Choroid plexus epithelial cell (primary cell): ENCODE results near the gene SMG6.

ENCODE experiments used
- DNase-seq: peaks from one replicate; pipeline ENCODE4 v3.0.0-alpha.2; 2010; ENCODE audit warnings: low read depth
- H3K4me3 ChIP-seq: 2 replicates; pipeline ENCODE4 v1.5.1; 2011; ENCODE audit warnings: low read depth, mild to moderate bottlenecking, control low read depth, low read length, moderate library complexity
- CTCF ChIP-seq: conservative IDR thresholded peaks from 2 replicates; pipeline ENCODE4 v1.5.1; 2011; ENCODE audit warnings: low read depth, mild to moderate bottlenecking, control low read depth, inconsistent platforms, low read length, moderate library complexity

Gene SMG6

GRCh38 chr17:2222301-2222700 is 81.3 kb downstream of the SMG6 start:
- peak; percentile 84 for DNase-seq
- no peak for TF ChIP-seq CTCF
- H3K4me3 ChIP-seq: no peak overlapping the region

DNA sequence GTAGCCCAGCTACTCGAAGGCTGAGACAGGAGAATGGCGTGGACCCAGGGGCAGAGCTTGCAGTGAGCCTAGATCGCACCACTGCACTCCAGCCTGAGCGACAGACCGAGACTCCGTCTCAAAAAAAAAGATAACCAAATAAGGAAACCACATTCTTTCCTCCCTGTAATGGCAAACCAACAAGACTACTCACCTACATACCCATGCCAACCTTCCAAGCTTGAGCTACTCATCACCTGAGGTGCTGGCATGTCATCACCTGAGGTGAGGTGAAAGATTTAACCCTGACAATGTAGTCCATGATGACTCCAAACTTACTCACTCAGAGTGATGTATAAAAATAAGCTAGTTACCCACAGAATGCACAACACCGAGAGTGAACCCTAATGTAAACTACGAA is 85.2 kb downstream of the SMG6 start:
- DNase-seq: no peak
- H3K4me3 ChIP-seq: no peak overlapping the region
- no peak for TF ChIP-seq CTCF

- peak; percentile 96 for DNase-seq
- peak overlapping the region; percentile 20 for H3K4me3 ChIP-seq
- no peak for TF ChIP-seq CTCF
These were observed 87.8 kb downstream of the SMG6 start for GRCh38 chr17:2215616-2216364.

DNA sequence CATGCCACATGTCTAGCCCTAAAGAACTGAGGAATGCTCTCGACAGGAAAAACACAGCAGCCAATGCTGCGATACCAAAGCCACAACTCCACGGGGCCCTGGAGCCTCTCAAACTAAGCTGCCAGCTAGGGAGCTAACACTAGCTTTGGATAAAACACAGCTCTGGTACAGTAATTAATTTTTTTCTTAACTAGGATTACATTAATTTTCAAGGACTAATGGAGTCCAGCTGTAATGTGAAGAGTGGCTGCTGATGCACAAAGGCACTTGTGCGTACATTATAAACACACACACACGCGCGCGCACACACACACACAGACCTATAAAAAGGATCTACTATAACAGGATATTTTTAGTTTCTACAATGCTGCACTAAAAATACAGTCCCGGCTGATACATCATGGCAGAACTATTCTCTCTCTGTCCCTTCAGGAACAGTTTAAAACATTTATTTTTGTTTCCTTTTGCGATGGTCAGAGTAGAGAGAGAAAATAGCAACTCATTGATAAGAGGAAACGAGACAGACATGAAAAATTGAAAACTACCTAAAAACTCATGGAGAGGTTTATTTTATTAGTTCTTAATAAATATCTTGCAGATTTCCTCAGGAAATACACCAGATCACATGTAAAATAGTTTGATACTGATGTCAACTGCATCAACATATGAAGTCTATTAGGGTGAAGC is 88.5 kb downstream of the SMG6 start:
- peak; percentile 90 for DNase-seq
- H3K4me3 ChIP-seq: no peak overlapping the region
- TF ChIP-seq CTCF: no peak

DNA sequence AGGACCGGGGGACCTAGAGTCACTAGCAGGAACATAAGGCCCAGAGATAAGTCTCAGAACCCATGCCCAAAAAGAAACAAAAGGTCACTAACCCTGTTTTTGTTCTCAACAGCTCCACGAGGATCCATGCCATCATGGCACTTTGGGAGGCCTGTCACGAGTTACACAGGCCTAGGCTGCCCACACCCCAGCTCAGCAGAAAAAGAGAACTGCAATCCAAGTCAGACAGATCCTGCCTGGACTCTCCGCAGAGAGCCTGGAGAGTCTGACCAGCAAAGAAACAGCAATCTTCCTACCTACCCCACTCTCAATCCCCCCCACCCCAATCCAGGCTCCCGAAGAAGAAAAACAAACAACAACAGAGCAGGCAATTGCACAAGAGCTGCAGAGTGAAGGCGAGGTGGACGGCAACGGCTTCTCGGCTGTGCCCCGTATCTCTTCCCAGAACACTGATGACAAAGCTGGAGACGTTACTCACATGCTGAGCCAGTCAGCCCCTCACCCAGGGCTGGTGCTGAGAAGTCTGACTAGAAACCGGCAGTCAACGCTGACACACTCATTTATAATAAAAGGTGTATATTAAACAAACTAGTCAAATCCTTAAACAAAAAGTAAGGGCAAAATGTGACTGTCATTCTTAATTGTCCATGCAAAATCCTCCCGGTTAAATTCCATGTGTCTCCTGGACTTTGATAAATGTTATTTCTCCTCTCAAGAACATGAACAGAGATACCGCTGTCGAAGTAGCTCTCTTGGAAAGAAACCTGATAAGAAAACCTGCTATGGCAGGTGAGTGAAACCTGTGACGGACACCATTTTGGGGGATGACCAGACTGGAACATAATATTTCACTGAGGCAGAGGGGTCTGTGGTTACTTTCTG is 89.3 kb downstream of the SMG6 start:
- TF ChIP-seq CTCF: no peak
- peak; percentile 97 for DNase-seq
- peak overlapping the region; percentile 36 for H3K4me3 ChIP-seq

- DNase-seq: peak; percentile 69
- H3K4me3 ChIP-seq: peak overlapping the region; percentile 36
- TF ChIP-seq CTCF: no peak
These were observed 90.2 kb downstream of the SMG6 start for GRCh38 chr17:2213291-2213960.
